GM21360 (cell line): ENCODE measurements around the gene TMED6.

Source experiments
- ATAC-seq: cut with Tn5 transposase; IDR thresholded peaks from one replicate; pipeline ENCODE4 v1.9.1; 2021; ENCODE audit warnings: mild to moderate bottlenecking, moderate library complexity; ENCODE audit not compliant: unreplicated experiment

TMED6 gene

GRCh38 chr16:69324585-69325253, 26.9 kb downstream of the TMED6 start:
- no peak for ATAC-seq

GRCh38 chr16:69324013-69324531, 27.5 kb downstream of the TMED6 start:
- no peak for ATAC-seq

GRCh38 chr16:69323415-69323814, 28.2 kb downstream of the TMED6 start:
- no peak for ATAC-seq

DNA sequence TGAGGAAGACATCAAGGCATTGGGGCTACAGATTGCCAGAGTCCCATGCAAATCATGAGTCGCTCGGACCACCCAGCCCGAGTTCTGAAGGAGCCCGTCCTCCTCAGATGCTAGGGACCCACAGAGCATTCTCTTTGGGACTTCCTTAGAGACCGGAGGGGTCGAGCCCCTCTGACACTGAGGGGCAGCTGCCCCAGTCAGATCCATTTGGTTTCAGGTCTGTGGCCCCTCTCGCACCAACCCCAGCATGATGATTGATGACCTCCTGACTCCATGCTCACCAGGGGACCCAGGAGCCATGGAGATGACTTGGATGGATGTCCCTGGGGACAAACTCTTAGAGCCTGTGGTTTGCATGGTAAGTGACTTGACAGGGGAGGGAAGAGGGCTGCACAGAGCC, 29.2 kb downstream of the TMED6 start:
- ATAC-seq, result no peak

GRCh38 chr16:69321080-69321479, 30.5 kb downstream of the TMED6 start:
- ATAC-seq, result no peak

DNA sequence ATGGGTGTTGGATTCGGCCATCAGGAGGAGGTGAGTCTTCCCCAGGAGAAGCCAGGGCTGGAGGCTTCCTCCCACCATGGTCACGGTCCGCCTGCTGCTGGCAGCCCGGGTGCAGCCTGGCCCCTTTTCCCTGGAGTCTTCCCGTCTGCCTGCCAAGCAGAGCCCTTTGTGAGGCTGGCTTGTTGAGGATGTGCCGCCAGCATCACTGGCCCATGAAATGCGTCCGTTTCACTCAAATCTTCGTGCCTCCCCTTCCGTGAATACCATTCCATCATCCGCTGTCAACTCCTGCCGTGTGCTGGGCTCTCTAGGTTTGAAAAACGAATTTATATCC, 30.9 kb downstream of the TMED6 start:
- ATAC-seq, result no peak

GRCh38 chr16:69319826-69320739, 31.5 kb downstream of the TMED6 start:
- no peak for ATAC-seq

DNA sequence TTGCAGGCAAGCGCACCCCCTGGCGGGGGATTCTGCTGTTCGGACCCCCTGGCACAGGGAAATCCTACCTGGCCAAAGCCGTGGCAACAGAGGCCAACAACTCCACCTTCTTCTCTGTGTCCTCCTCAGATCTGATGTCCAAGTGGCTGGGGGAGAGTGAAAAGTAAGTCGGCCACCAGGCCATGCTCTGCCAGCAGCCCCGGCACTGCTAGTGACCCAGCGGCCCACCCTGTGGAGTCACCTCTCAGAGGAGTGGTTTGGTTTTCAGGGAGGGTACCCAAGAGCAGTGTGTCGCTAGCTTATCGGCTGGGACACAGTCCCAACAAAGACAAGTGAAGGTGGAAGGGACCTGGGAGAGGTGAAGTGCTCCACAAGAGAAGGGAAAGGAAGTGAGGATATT, 32.2 kb downstream of the TMED6 start:
- no peak for ATAC-seq

DNA sequence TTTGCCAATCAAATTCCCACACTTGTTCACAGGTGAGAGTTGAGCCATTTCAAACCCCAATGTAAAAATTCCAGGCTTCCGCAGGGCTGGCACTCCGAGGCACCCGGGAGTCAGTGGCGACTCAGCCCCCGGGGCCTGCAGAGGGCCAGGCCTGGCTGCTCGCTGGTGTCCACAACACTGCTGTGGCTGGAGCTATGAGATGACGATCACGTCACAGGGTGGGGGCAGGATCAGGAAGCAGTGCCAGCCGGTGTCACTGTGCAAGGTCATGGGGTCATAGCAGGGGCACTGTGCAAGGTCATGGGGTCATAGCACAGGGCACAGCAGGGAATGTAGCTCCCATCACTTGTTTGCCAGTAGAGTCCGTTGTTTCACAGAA, 32.7 kb downstream of the TMED6 start:
- ATAC-seq, result no peak

DNA sequence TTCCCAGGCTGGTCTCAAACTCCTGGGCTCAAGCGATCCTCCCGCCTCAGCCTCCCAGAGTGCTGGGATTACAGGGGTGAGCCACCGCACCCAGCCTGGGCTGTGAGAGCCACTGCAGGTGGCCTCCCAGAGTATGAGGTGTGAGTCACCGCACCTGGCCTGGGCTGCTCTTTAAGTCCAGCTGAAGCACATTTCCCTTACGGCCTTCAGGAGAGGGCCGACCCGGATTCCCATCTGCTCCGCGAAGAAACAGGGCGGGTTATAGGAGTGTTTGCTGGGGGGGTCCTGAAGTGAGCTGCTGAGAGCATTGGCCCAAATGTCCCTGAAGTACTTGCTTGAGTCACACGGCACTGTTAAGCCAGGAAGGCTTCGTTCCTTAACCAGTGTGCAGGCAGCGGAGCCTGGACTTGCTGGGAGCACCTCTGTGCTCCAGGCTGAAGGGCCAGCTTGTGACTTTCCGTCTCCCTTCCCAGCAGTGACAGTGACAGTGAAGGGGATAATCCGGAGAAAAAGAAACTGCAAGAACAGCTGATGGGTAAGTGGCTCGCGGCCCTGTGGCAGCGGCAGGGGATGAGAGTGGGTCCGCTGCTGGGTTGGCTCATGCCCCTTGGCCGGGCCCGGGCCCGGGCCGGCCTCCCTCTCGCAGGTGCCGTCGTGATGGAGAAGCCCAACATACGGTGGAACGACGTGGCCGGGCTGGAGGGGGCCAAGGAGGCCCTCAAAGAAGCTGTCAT, 33.2 kb downstream of the TMED6 start:
- no peak for ATAC-seq

- ATAC-seq, result no peak
Observed at GRCh38 chr16:69316595-69317034, 35.0 kb downstream of the TMED6 start.

GRCh38 chr16:69315486-69316311, 35.9 kb downstream of the TMED6 start:
- no peak for ATAC-seq

- no peak for ATAC-seq
Observed at GRCh38 chr16:69314534-69314933, 37.1 kb downstream of the TMED6 start.

DNA sequence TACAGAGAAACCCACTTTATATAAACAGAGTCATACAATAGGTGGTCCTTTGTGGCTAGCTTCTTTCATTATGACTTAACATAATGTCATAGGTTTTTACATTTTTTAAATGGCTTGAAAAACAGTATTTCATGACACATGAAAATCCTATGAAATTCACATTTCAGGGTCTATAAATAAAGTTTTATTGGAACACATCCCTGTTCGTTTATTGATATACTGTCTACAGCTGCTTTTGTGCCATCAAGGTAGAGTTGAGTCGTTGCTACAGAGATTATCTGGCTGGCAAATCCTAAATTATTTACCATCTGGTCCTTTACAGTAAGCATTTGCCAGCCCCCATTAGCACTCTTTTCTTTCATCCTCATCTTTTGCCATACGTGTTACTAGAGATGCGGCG, 38.1 kb downstream of the TMED6 start:
- no peak for ATAC-seq

DNA sequence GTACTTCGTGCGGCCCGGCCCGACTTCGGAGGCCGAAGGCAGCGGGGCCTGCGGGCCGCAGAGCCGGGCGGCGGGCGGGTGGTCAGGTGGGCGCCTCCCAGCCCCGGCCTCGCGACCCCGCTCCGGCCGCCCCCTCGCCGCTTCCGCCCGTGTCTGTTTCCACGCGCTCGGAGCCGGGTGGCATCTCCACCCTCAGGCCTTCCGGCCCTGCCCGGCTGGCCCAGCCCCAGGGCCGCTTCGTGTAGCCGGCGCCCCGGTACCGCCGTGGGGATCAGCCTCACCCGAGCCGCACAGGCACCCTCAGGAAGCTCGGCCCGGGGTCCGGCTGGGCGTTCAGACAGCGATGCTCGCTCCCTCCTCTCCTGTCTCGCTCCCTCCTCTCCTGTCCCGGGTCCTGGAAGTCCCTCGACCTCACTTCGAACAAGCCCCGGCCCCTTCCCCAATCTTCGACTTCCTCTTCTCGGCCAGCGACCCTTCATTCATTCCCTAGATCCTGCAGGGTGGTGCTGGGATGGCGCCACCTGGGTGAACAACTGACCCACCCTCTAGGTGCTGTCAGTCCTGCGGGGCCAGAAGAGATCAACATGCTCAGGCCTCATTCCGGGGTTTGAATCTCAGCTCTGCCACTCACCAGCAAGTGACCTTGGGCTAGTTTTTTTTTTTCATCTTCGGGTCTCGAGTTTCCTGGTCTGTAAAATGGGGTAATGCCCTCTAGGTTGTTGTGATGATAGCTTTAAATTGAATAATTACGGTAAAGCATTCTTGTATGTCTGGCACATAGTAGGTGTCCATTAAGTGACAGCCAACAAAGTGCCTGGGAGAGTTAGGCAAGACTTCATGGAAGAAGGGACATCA, 39.8 kb downstream of the TMED6 start:
- peak; percentile 38 for ATAC-seq

GRCh38 chr16:69310653-69311532, 40.7 kb downstream of the TMED6 start, which contains the start of gene VPS4A:
Gene VPS4A, plus strand, starts transcription at chr16:69311350. Its CDS starts 162 bp downstream, at chr16:69311512.
- peak; percentile 93 for ATAC-seq

DNA sequence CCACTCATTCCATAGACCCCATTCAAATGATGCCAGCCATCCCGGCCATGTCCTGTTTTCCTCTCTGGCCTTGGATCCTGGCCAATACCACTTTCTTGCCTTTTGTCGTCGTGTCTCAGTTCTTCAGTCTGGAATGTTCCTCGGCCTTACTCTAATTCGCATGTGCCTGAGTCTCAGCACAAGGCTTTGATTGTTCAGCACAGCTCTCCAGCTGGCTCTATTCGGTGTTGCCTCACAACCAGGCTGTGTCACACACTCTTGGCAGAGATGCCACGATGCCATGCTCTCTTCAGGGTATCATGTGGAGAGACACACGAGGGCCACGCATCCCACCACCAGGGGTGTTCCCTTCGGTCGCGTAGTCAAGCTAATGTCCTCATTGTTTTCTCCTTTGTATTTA, 42.3 kb downstream of the TMED6 start:
- no peak for ATAC-seq

- ATAC-seq, result no peak
Observed at GRCh38 chr16:69307856-69308255, 43.7 kb downstream of the TMED6 start.

DNA sequence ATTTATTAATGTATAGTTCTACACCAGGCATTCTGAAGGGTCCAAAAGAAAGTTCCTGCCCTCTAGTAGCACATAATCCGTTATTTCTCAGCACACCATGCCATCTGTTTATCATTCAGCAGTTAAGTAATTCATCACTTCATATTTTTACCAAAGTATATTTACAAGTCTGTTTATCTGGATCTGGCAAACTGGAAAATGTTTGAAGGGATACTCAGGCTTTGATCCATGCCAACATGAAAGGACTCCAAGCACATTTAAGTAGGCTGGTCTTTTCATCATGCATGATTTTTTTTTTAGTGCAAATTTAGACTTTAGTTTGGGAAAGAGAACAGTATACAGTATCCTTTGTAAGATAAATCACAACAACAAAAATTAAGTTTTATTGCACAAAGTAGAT, 44.5 kb downstream of the TMED6 start:
- no peak for ATAC-seq
